GM12878 (cell line): ENCODE results near the gene AGPAT4. TPM values are rescaled to one million over a fixed set of nuclear protein-coding genes. Genes with fewer than 3 reads are reported as not detected.
A peak's percentile ranks its signal among the peaks of the same experiment; 100 is the strongest.

Experiments
- ASH2L ChIP-seq: fragments of 300-600, 200-600 bp; sonication (generic); IDR thresholded peaks from 2 replicates; pipeline ENCODE4 v1.6.1; 2017; ENCODE audit warnings: low read depth, mild to moderate bottlenecking, borderline replicate concordance
- BRCA1 ChIP-seq: IDR thresholded peaks from 2 replicates; pipeline ENCODE4 v1.6.1; 2011; ENCODE audit warnings: low read depth, low read length, improper control_type of control experiment
- CREB1 ChIP-seq: IDR thresholded peaks from 2 replicates; pipeline ENCODE4 v1.6.1; 2012; ENCODE audit warnings: low read depth, mild to moderate bottlenecking, inconsistent platforms
- GABPA ChIP-seq: IDR thresholded peaks from 2 replicates; pipeline ENCODE4 v1.6.1; 2014; ENCODE audit warnings: antibody characterized with exemption, low read depth, mild to moderate bottlenecking, inconsistent platforms
- HDAC6 ChIP-seq: fragments of 200-600 bp; sonication (generic); IDR thresholded peaks from one replicate; pipeline ENCODE4 v1.8.0; 2017; ENCODE audit warnings: antibody characterized with exemption; ENCODE audit not compliant: unreplicated experiment
- RCOR1 ChIP-seq: conservative IDR thresholded peaks from 2 replicates; pipeline ENCODE4 v1.6.1; 2012; ENCODE audit warnings: low read depth, low read length, improper control_type of control experiment
- RELA ChIP-seq: fragments of 450-650 bp; IDR thresholded peaks from 2 replicates; pipeline ENCODE4 v1.8.0; 2014; ENCODE audit warnings: borderline replicate concordance; ENCODE audit not compliant: partially characterized antibody
- SMARCA5 ChIP-seq: fragments of 450-650 bp; IDR thresholded peaks from 2 replicates; pipeline ENCODE4 v1.6.1; 2017; ENCODE audit warnings: mild to moderate bottlenecking
- SP1 ChIP-seq: IDR thresholded peaks from one replicate; pipeline ENCODE4 v1.6.1; 2011; ENCODE audit warnings: low read depth, low read length
- SREBF1 ChIP-seq: IDR thresholded peaks from 2 replicates; pipeline ENCODE4 v1.6.1; 2012; ENCODE audit warnings: mild to moderate bottlenecking, low read length
- SRF ChIP-seq, 2 experiments: IDR thresholded peaks; 2 replicates each; pipeline ENCODE4 v1.6.1; 2011; ENCODE audit warnings: low read depth in 2 of 2, low read length in 2 of 2, mild to moderate bottlenecking in 1 of 2, moderate library complexity in 1 of 2
- TAF1 ChIP-seq: IDR thresholded peaks from 2 replicates; pipeline ENCODE4 v1.6.1; 2011; ENCODE audit warnings: mild to moderate bottlenecking, low read depth, low read length, borderline replicate concordance
- ZNF24 ChIP-seq: fragments of 450-650 bp; IDR thresholded peaks from 2 replicates; pipeline ENCODE4 v1.6.1; 2017; ENCODE audit warnings: antibody characterized with exemption, mild to moderate bottlenecking
- ZZZ3 ChIP-seq: IDR thresholded peaks from 2 replicates; pipeline ENCODE4 v1.6.1; 2011; ENCODE audit warnings: low read depth; ENCODE audit not compliant: control insufficient read depth, insufficient read length
- polyA plus RNA-seq, 11 experiments: library from polyadenylated mRNA; depleted of rRNA in 4 of 11; unstranded in 6 of 11; stranded (reverse) in 5 of 11; fragments of >200 nt; fragmentation: Nextera tagmentation in 4 of 11; fragmentation: Illumina TruSeq in 1 of 11; extraction: Ambion mirVana in 4 of 11; extraction: Trizol in 1 of 11; gene quantifications; 1 replicate in 1 of 11; 2 replicates in 10 of 11; pipeline versions ENCODE4 v1.2.1 to v1.2.3, GENCODE V29; 2011 to 2016; ENCODE audit warnings: inconsistent platforms in 2 of 11, missing spikeins in 2 of 11, low read depth in 1 of 11
- total RNA-seq, 4 experiments: library from RNA; depleted of rRNA in 3 of 4; stranded (reverse); fragments of >200 nt in 3 of 4; fragmentation: Illumina TruSeq in 1 of 4; extraction: Trizol in 1 of 4; gene quantifications; 2 replicates each; pipeline versions ENCODE4 v1.2.1 to v1.2.3, GENCODE V29; 2013 to 2021
- TF ChIP-seq, protein P1 (sequence below): fragments of 150-350 bp; IDR thresholded peaks from 2 replicates; pipeline ENCODE4 v1.6.1; 2016; ENCODE audit warnings: low read depth, low read length
- TF ChIP-seq, protein P2 (sequence below): IDR thresholded peaks from 2 replicates; pipeline ENCODE4 v1.6.1; 2012; ENCODE audit warnings: low read length, inconsistent platforms
- TF ChIP-seq, protein P3 (sequence below): fragments of 450-650 bp; formaldehyde crosslinking; IDR thresholded peaks from 2 replicates; pipeline ENCODE4 v1.5.0; 2022; ENCODE audit warnings: mild to moderate bottlenecking, missing genetic modification characterization
- TF ChIP-seq, protein P4 (sequence below): fragments of 450-650 bp; IDR thresholded peaks from 2 replicates; pipeline ENCODE4 v1.6.1; 2016; ENCODE audit warnings: mild to moderate bottlenecking, moderate library complexity, borderline replicate concordance

AGPAT4 gene
- total and polyA plus RNA-seq, 10 of the 15 experiments (the other 5 are each of a cell fraction or from before 2014, with no cell fraction given): 0.34 to 2.2 (median 1.3) TPM

DNA sequence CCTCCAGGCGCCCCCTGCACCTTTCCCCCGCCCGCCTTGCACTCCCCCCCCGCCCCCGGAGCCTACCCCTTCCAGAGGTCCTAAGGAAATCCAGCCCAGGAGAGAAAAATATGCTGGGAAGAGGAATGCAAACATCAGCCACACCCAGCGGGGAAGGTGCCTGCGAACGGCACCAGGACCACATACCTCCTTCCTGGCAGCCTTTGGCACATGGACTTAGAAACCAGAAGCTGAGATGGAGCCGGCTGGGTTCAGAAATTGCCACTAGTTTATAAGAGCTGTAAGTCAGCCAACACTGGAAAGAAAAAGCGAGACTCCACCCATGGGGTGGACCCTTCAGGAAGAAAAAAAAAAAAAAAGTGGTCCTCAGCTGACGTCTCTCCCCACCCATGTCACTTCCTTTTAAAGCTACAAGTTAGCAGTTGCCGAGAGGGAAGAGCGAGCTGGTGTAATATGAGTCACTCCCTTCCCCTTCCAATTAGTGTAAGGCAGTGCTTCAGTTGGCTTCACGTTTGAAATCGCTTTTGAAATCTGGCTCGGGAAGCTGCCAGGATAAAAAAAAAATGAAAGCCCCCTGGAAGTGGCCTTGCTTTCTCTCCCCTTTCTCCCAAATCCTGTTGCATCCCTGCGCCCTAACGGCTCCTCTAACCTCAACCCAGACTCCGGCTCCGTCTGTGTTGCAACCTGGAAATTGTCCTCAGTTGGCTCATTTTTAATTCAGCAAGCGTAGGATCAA is at the start of gene AGPAT4 (continued):
- peak; percentile 92 for TF ChIP-seq CREB1
- TF ChIP-seq ASH2L: no peak
- TF ChIP-seq, protein P1, sequence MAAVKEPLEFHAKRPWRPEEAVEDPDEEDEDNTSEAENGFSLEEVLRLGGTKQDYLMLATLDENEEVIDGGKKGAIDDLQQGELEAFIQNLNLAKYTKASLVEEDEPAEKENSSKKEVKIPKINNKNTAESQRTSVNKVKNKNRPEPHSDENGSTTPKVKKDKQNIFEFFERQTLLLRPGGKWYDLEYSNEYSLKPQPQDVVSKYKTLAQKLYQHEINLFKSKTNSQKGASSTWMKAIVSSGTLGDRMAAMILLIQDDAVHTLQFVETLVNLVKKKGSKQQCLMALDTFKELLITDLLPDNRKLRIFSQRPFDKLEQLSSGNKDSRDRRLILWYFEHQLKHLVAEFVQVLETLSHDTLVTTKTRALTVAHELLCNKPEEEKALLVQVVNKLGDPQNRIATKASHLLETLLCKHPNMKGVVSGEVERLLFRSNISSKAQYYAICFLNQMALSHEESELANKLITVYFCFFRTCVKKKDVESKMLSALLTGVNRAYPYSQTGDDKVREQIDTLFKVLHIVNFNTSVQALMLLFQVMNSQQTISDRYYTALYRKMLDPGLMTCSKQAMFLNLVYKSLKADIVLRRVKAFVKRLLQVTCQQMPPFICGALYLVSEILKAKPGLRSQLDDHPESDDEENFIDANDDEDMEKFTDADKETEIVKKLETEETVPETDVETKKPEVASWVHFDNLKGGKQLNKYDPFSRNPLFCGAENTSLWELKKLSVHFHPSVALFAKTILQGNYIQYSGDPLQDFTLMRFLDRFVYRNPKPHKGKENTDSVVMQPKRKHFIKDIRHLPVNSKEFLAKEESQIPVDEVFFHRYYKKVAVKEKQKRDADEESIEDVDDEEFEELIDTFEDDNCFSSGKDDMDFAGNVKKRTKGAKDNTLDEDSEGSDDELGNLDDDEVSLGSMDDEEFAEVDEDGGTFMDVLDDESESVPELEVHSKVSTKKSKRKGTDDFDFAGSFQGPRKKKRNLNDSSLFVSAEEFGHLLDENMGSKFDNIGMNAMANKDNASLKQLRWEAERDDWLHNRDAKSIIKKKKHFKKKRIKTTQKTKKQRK: no peak
- TF ChIP-seq BRCA1: no peak
- no peak for TF ChIP-seq SREBF1
- TF ChIP-seq TAF1: peak; percentile 98; the same call in 1 of the 2 replicates
- TF ChIP-seq RELA: no peak
- TF ChIP-seq, protein P2, sequence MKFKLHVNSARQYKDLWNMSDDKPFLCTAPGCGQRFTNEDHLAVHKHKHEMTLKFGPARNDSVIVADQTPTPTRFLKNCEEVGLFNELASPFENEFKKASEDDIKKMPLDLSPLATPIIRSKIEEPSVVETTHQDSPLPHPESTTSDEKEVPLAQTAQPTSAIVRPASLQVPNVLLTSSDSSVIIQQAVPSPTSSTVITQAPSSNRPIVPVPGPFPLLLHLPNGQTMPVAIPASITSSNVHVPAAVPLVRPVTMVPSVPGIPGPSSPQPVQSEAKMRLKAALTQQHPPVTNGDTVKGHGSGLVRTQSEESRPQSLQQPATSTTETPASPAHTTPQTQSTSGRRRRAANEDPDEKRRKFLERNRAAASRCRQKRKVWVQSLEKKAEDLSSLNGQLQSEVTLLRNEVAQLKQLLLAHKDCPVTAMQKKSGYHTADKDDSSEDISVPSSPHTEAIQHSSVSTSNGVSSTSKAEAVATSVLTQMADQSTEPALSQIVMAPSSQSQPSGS: peak; percentile 46; the same call in 1 of the 2 replicates
- TF ChIP-seq SRF (IDR thresholded peaks at IDR 0.05; ENCODE audit: low read depth in 2 of 2, low read length in 2 of 2): peak in 1 of 2 experiments; percentile 72; a peak in 1 of 4 replicates
- TF ChIP-seq HDAC6: no peak
- TF ChIP-seq SMARCA5: no peak
- no peak for TF ChIP-seq SP1
- TF ChIP-seq GABPA: peak; percentile 71
- TF ChIP-seq, protein P3, sequence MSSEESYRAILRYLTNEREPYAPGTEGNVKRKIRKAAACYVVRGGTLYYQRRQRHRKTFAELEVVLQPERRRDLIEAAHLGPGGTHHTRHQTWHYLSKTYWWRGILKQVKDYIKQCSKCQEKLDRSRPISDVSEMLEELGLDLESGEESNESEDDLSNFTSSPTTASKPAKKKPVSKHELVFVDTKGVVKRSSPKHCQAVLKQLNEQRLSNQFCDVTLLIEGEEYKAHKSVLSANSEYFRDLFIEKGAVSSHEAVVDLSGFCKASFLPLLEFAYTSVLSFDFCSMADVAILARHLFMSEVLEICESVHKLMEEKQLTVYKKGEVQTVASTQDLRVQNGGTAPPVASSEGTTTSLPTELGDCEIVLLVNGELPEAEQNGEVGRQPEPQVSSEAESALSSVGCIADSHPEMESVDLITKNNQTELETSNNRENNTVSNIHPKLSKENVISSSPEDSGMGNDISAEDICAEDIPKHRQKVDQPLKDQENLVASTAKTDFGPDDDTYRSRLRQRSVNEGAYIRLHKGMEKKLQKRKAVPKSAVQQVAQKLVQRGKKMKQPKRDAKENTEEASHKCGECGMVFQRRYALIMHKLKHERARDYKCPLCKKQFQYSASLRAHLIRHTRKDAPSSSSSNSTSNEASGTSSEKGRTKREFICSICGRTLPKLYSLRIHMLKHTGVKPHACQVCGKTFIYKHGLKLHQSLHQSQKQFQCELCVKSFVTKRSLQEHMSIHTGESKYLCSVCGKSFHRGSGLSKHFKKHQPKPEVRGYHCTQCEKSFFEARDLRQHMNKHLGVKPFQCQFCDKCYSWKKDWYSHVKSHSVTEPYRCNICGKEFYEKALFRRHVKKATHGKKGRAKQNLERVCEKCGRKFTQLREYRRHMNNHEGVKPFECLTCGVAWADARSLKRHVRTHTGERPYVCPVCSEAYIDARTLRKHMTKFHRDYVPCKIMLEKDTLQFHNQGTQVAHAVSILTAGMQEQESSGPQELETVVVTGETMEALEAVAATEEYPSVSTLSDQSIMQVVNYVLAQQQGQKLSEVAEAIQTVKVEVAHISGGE (CRISPR knock-in tag): no peak
- TF ChIP-seq ZNF24: no peak
- TF ChIP-seq, protein P4, sequence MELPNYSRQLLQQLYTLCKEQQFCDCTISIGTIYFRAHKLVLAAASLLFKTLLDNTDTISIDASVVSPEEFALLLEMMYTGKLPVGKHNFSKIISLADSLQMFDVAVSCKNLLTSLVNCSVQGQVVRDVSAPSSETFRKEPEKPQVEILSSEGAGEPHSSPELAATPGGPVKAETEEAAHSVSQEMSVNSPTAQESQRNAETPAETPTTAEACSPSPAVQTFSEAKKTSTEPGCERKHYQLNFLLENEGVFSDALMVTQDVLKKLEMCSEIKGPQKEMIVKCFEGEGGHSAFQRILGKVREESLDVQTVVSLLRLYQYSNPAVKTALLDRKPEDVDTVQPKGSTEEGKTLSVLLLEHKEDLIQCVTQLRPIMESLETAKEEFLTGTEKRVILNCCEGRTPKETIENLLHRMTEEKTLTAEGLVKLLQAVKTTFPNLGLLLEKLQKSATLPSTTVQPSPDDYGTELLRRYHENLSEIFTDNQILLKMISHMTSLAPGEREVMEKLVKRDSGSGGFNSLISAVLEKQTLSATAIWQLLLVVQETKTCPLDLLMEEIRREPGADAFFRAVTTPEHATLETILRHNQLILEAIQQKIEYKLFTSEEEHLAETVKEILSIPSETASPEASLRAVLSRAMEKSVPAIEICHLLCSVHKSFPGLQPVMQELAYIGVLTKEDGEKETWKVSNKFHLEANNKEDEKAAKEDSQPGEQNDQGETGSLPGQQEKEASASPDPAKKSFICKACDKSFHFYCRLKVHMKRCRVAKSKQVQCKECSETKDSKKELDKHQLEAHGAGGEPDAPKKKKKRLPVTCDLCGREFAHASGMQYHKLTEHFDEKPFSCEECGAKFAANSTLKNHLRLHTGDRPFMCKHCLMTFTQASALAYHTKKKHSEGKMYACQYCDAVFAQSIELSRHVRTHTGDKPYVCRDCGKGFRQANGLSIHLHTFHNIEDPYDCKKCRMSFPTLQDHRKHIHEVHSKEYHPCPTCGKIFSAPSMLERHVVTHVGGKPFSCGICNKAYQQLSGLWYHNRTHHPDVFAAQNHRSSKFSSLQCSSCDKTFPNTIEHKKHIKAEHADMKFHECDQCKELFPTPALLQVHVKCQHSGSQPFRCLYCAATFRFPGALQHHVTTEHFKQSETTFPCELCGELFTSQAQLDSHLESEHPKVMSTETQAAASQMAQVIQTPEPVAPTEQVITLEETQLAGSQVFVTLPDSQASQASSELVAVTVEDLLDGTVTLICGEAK: peak; percentile 32; the same call in 1 of the 2 replicates
- TF ChIP-seq ZZZ3: no peak
- no peak for TF ChIP-seq RCOR1
